Endothelial cell of umbilical vein (primary cell): Measurements from ENCODE around the gene TSPAN18.

Source experiments
- CTCF ChIP-seq, 2 donors: IDR thresholded peaks; 1 replicate in 1 of 2; 2 replicates in 1 of 2; pipeline ENCODE4 v1.5.1; 2011; ENCODE audit warnings: low read length in 2 of 2, mild to moderate bottlenecking in 2 of 2, moderate library complexity in 2 of 2, control low read depth in 1 of 2, inconsistent platforms in 1 of 2, low read depth in 1 of 2; ENCODE audit not compliant: insufficient read depth in 1 of 2; ENCODE audit errors: extremely low read depth in 1 of 2
- EZH2 ChIP-seq: IDR thresholded peaks from 2 replicates; pipeline ENCODE4 v1.6.1; 2012; ENCODE audit warnings: borderline replicate concordance, low read depth, mild to moderate bottlenecking, moderate library complexity, low read length, inconsistent platforms; ENCODE audit not compliant: severe bottlenecking
- FOS ChIP-seq: IDR thresholded peaks from 2 replicates; pipeline ENCODE4 v1.6.1; 2011; ENCODE audit warnings: mild to moderate bottlenecking, low read length, moderate library complexity, borderline replicate concordance; ENCODE audit not compliant: insufficient read depth
- GATA2 ChIP-seq: IDR thresholded peaks from 2 replicates; pipeline ENCODE4 v1.7.0; 2011; ENCODE audit warnings: low read depth, mild to moderate bottlenecking, moderate library complexity, mixed read lengths, low read length; ENCODE audit not compliant: insufficient read length, insufficient read depth
- JUN ChIP-seq: IDR thresholded peaks from 2 replicates; pipeline ENCODE4 v1.6.1; 2011; ENCODE audit warnings: borderline replicate concordance, low read depth; ENCODE audit not compliant: insufficient read length, insufficient read depth
- MYC ChIP-seq: IDR thresholded peaks from one replicate; pipeline ENCODE4 v1.6.1; 2011; ENCODE audit warnings: mild to moderate bottlenecking, low read depth, low read length
- POLR2A ChIP-seq: IDR thresholded peaks from 2 replicates; pipeline ENCODE4 v1.6.1; 2012; ENCODE audit warnings: low read depth, mild to moderate bottlenecking, control low read depth, low read length
- POLR2AphosphoS5 ChIP-seq: IDR thresholded peaks from 2 replicates; pipeline ENCODE4 v1.6.1; 2012; ENCODE audit warnings: low read depth, mild to moderate bottlenecking, control low read depth, low read length, moderate library complexity; ENCODE audit not compliant: insufficient read depth
- TF ChIP-seq, protein P1 (sequence below): IDR thresholded peaks from 2 replicates; pipeline ENCODE4 v1.6.1; 2011; ENCODE audit not compliant: insufficient read depth, insufficient read length

- TF ChIP-seq CTCF (IDR thresholded peaks at IDR 0.05; ENCODE audit: extremely low read depth in 1 of 2, insufficient read depth in 1 of 2, low read depth in 1 of 2, low read length in 2 of 2) (no peak), POLR2AphosphoS5 (no peak), POLR2A (no peak), EZH2 (no peak), GATA2 (no peak), MYC (no peak), JUN (no peak), FOS (no peak)
- TF ChIP-seq, protein P1, sequence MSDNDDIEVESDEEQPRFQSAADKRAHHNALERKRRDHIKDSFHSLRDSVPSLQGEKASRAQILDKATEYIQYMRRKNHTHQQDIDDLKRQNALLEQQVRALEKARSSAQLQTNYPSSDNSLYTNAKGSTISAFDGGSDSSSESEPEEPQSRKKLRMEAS = no peak
These were observed 143.4 kb downstream of the TSPAN18 start for GRCh38 chr11:44870181-44870580.
